ENCODE data around the gene AKNAD1.
"Not testable (repeated sequence)": the region's sequence is repeated elsewhere in the genome, so short reads cannot be mapped to it uniquely, and the experiment has no call there.

The AKNAD1 gene

DNA sequence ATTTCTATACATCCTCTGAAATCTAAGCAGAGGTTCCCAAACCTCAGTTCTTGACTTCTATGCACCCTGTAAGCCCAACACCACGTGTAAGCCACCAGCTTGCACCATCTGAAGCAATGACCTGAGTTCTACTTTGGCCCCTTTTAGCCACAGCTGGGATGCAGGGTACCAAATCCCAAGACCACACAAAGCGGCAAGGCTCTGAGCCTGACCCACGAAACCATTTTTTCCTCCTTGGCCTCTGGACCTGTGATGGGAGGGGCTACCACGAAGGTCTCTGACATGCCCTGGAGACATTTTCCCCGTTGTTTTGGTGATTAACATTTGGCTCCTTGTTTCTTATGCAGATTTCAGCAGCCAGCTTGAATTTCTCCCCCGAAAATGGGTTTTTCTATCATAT, 71.6 kb downstream of the AKNAD1 start:
- Histone ChIP-seq H2AFZ (no peak overlapping the region), H3K79me2 (no peaks in the 10 kb centered on the region), H3K27me3 (ENCODE audit: control insufficient read depth, insufficient read depth, low read length) (no peaks in the 10 kb centered on the region), H3K4me3 (ENCODE audit: low read depth, low read length) (no peak overlapping the region), H3K9ac (no peak overlapping the region), H3K9me3 (ENCODE audit: control insufficient read depth, low read length) (no peaks in the 10 kb centered on the region), H3K36me3 (ENCODE audit: control insufficient read depth, insufficient read depth, low read length) (no peaks in the 10 kb centered on the region), H3K4me2 (ENCODE audit: low read length) (no peak overlapping the region), H3K4me1 (no peaks in the 10 kb centered on the region), H3K27ac (no peak overlapping the region)
- TF ChIP-seq, protein P1, sequence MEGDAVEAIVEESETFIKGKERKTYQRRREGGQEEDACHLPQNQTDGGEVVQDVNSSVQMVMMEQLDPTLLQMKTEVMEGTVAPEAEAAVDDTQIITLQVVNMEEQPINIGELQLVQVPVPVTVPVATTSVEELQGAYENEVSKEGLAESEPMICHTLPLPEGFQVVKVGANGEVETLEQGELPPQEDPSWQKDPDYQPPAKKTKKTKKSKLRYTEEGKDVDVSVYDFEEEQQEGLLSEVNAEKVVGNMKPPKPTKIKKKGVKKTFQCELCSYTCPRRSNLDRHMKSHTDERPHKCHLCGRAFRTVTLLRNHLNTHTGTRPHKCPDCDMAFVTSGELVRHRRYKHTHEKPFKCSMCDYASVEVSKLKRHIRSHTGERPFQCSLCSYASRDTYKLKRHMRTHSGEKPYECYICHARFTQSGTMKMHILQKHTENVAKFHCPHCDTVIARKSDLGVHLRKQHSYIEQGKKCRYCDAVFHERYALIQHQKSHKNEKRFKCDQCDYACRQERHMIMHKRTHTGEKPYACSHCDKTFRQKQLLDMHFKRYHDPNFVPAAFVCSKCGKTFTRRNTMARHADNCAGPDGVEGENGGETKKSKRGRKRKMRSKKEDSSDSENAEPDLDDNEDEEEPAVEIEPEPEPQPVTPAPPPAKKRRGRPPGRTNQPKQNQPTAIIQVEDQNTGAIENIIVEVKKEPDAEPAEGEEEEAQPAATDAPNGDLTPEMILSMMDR (IDR thresholded peaks at IDR 0.05): no peak

DNA sequence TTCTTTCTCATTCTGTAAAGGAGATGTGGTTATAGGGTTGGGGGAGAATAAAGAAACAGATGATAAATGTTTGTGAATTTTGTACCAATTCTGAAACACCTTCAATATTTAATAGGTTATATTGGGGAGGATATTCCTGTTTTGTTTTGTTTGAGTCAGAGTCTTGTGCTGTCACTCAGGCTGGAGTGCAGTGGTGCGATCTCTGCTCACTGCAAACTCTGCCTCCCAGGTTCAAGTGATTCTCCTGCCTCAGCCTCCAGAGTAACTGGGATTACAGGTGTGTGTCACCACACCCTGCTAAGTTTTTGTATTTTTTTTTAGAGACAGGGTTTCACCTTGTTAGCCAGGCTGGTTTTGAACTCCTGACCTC, 75.3 kb downstream of the AKNAD1 start:
- H3K36me3 ChIP-seq (ENCODE audit: control insufficient read depth, insufficient read depth, low read length); H3K27me3 ChIP-seq (ENCODE audit: control insufficient read depth, insufficient read depth, low read length); H3K9ac ChIP-seq; H3K4me3 ChIP-seq (ENCODE audit: low read depth, low read length); H3K79me2 ChIP-seq; H3K4me1 ChIP-seq; H3K4me2 ChIP-seq (ENCODE audit: low read length); H2AFZ ChIP-seq; H3K27ac ChIP-seq; H3K9me3 ChIP-seq (ENCODE audit: control insufficient read depth, low read length): not testable (repeated sequence)

DNA sequence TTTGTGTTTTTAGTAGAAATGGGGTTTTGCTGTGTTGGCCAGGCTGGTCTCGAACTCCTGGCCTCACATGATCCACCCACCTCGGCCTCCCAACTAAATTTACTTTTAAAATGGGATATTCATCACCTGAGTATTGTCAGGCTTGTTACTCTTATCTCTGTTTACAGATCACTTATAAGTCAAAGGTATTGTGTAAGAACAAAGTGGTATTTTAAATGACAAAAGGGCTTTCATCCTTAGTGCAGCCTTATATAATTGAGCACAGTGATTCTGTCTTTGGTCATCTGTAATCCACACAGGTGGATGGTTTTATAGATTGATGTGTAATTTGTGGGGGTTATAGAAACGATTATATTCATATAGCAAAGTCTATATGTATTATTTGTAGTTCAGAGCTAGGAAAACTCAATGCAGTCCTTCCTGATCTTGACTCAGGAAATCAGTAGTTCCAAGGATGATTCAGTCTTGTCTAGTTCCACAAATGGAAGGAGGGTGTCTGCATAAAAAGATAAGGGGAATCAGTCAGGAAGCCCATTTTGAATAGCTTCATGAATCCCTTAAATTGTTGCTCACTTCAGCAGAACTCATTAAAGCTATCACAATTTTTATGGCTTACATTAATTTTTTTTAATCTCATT, 75.8 kb downstream of the AKNAD1 start:
- TF ChIP-seq, protein P1 (IDR thresholded peaks at IDR 0.05): no peak

DNA sequence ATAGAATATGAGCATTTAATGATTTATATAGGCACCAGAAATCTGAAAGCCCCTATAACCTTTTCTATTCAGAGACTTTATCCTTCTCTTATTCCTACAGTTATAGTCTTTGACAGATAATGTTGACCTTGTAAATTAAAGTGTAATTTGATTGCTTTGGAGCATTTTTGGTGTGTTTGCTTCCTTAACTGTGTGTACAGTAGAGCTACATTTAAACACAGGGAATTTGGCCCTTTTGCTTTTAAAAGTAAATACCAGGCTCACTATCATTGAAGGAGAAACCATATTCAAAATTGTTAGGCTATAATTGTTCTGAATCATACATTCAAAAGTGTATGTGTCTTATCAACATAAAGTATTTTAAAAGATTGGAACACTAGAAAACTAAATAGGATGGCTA, 77.4 kb downstream of the AKNAD1 start:
- Histone ChIP-seq H3K9me3 (ENCODE audit: control insufficient read depth, low read length) (no peaks in the 10 kb centered on the region), H3K4me3 (ENCODE audit: low read depth, low read length) (no peak overlapping the region), H2AFZ (no peak overlapping the region), H3K27ac (no peak overlapping the region), H3K4me1 (no peaks in the 10 kb centered on the region), H3K9ac (no peak overlapping the region), H3K27me3 (ENCODE audit: control insufficient read depth, insufficient read depth, low read length) (no peaks in the 10 kb centered on the region), H3K79me2 (no peaks in the 10 kb centered on the region), H3K4me2 (ENCODE audit: low read length) (no peak overlapping the region), H3K36me3 (ENCODE audit: control insufficient read depth, insufficient read depth, low read length) (no peaks in the 10 kb centered on the region)
- TF ChIP-seq, protein P1 (IDR thresholded peaks at IDR 0.05): no peak

More for the DNA sequence above, 75.8 kb downstream of the AKNAD1 start:
- no peaks in the 10 kb centered on the region for H3K79me2 ChIP-seq
- H3K9ac ChIP-seq: no peak overlapping the region
- H3K4me1 ChIP-seq: no peaks in the 10 kb centered on the region
- no peak overlapping the region for H3K4me3 ChIP-seq (ENCODE audit: low read depth, low read length)
- H3K27me3 ChIP-seq (ENCODE audit: control insufficient read depth, insufficient read depth, low read length): no peaks in the 10 kb centered on the region
- H3K27ac ChIP-seq: no peak overlapping the region
- no peak overlapping the region for H2AFZ ChIP-seq
- no peaks in the 10 kb centered on the region for H3K9me3 ChIP-seq (ENCODE audit: control insufficient read depth, low read length)
- H3K4me2 ChIP-seq (ENCODE audit: low read length): no peak overlapping the region
- H3K36me3 ChIP-seq (ENCODE audit: control insufficient read depth, insufficient read depth, low read length): no peaks in the 10 kb centered on the region

DNA sequence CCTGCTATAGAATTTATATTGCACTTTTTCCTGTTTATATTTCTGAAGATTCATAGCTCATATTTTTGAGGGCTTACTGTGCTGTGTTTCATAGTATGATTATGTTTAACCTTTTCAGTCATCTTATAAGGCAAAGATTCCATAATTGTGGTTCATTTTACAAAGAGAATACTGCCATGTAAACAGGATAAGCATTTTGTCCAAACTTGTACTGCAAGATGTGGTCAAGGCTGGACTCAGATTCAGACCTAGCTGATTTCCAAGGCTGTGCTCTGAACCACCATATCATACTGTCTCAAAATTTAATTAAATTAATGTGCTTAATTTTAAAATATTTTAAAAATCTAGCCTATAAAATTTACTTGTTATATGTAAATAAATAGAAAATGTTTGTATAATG, 79.1 kb downstream of the AKNAD1 start:
- H3K27ac ChIP-seq: no peak overlapping the region
- TF ChIP-seq, protein P1 (IDR thresholded peaks at IDR 0.05): no peak
- H3K9me3 ChIP-seq (ENCODE audit: control insufficient read depth, low read length): no peaks in the 10 kb centered on the region
- H3K4me1 ChIP-seq: no peaks in the 10 kb centered on the region
- H3K4me2 ChIP-seq (ENCODE audit: low read length): no peak overlapping the region
- no peak overlapping the region for H3K9ac ChIP-seq
- H3K79me2 ChIP-seq: no peaks in the 10 kb centered on the region
- H3K4me3 ChIP-seq (ENCODE audit: low read depth, low read length): no peak overlapping the region
- H3K36me3 ChIP-seq (ENCODE audit: control insufficient read depth, insufficient read depth, low read length): no peaks in the 10 kb centered on the region
- no peaks in the 10 kb centered on the region for H3K27me3 ChIP-seq (ENCODE audit: control insufficient read depth, insufficient read depth, low read length)
- no peak overlapping the region for H2AFZ ChIP-seq
